Neural progenitor cell (in vitro differentiated cells): ENCODE results near the gene POLR2C. TPM values are rescaled to one million over a fixed set of nuclear protein-coding genes. Genes with fewer than 3 reads are reported as not detected.

Experiments used
- DNase-seq: peaks from one replicate; pipeline ENCODE4 v3.0.0-alpha.2; 2016; ENCODE audit warnings: low spot score
- H2AFZ ChIP-seq: fragments of 200-600 bp; sonication (generic); replicated peaks from 2 replicates; pipeline ENCODE4 v1.6.1; 2016; ENCODE audit warnings: antibody characterized with exemption
- H3F3A ChIP-seq: fragments of 200-600 bp; sonication (generic); 2 replicates; pipeline ENCODE4 v1.6.1; 2016; ENCODE audit warnings: antibody characterized with exemption, low read depth
- H3K27ac ChIP-seq: fragments of 200-600 bp; sonication (generic); 2 replicates; pipeline ENCODE4 v1.5.1; 2016; ENCODE audit warnings: mild to moderate bottlenecking
- H3K27me3 ChIP-seq: fragments of 200-600 bp; sonication (generic); 2 replicates; pipeline ENCODE4 v1.6.1; 2016; ENCODE audit warnings: mild to moderate bottlenecking, moderate library complexity
- H3K36me3 ChIP-seq: fragments of 200-600 bp; sonication (generic); 2 replicates; pipeline ENCODE4 v1.5.1; 2016
- H3K4me1 ChIP-seq: fragments of 200-600 bp; sonication (generic); 2 replicates; pipeline ENCODE4 v1.6.1; 2016; ENCODE audit warnings: mixed run types
- H3K4me2 ChIP-seq: fragments of 200-600 bp; sonication (generic); 2 replicates; pipeline ENCODE4 v1.6.1; 2016
- H3K4me3 ChIP-seq: fragments of 200-600 bp; sonication (generic); 2 replicates; pipeline ENCODE4 v1.5.1; 2016
- H3K79me2 ChIP-seq: fragments of 200-600 bp; sonication (generic); 2 replicates; pipeline ENCODE4 v1.6.1; 2016; ENCODE audit warnings: low read depth
- H3K9ac ChIP-seq: fragments of 200-600 bp; sonication (generic); 2 replicates; pipeline ENCODE4 v1.6.1; 2016
- H3K9me3 ChIP-seq: fragments of 200-600 bp; sonication (generic); 2 replicates; pipeline ENCODE4 v1.5.1; 2016; ENCODE audit warnings: low read depth
- H4K20me1 ChIP-seq: fragments of 200-600 bp; sonication (generic); 2 replicates; pipeline ENCODE4 v1.6.1; 2016; ENCODE audit warnings: low read depth
- H3K27ac Mint-ChIP-seq: 3 replicates; pipeline ENCODE4 v1.8.0; 2021; ENCODE audit warnings: mixed read lengths
- H3K27me3 Mint-ChIP-seq: 2 replicates; pipeline ENCODE4 v1.8.0; 2022; ENCODE audit warnings: low read depth, mild to moderate bottlenecking, inconsistent platforms, moderate library complexity, mixed read lengths; ENCODE audit not compliant: insufficient read depth
- H3K36me3 Mint-ChIP-seq: 3 replicates; pipeline ENCODE4 v1.8.0; 2021; ENCODE audit warnings: mixed read lengths
- H3K4me1 Mint-ChIP-seq: 3 replicates; pipeline ENCODE4 v1.8.0; 2021; ENCODE audit warnings: mixed read lengths
- H3K4me3 Mint-ChIP-seq: 3 replicates; pipeline ENCODE4 v1.8.0; 2021; ENCODE audit warnings: mild to moderate bottlenecking, moderate library complexity, mixed read lengths
- H3K9me3 Mint-ChIP-seq: 3 replicates; pipeline ENCODE4 v1.8.0; 2020; ENCODE audit warnings: mixed read lengths
- EZH2 ChIP-seq: fragments of 200-600 bp; sonication (generic); IDR thresholded peaks from 2 replicates; pipeline ENCODE4 v1.6.1; 2017; ENCODE audit warnings: antibody characterized with exemption, mild to moderate bottlenecking, moderate library complexity
- EZH2phosphoT487 ChIP-seq: fragments of 200-600 bp; sonication (generic); IDR thresholded peaks from 2 replicates; pipeline ENCODE4 v1.6.1; 2017; ENCODE audit warnings: antibody characterized with exemption
- total RNA-seq: library from RNA; depleted of rRNA; stranded (reverse); fragments of >200 nt; gene quantifications from 2 replicates; pipeline ENCODE4 v1.2.3, GENCODE V29; 2015; ENCODE audit warnings: low replicate concordance
- TF ChIP-seq, protein P1 (sequence below): fragments of 200-600 bp; sonication (generic); IDR thresholded peaks from 2 replicates; pipeline ENCODE4 v1.5.1; 2017; ENCODE audit warnings: antibody characterized with exemption, mild to moderate bottlenecking

The POLR2C gene
- total RNA-seq, 1 donor from 2014 or later: 58.4 TPM

DNA sequence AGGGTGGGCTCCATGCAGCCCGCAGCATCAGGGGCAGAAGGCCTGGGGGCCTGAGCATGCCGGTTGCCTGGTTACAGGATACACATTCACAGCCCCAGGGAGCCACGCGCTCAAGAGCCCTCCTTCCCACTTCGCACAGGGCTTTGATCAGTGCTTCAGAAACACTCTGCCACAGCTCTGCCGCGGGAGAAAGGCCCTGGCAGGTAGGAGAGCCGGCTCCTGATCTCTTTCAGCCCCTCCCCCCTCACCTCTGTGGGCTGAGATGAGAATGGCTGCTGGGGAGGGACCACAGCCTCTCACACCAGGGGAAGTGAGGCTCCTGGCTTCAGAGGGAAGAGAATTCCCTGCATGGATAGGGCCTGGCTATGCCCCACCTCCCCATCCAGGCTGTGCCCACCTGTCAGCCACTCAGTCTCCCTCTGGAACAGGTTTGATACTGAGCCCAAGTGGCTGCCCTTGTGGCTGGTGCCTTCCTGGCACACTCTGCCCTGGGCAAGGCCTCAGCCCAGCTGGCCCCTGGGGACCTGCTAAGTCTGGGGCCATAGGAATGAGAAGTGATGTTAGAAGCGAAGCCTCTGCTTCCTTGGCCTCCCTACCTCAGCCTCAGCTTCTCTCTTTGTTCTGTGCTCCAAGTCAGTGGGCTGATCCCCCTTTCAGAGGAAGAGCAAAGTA is 15.2 kb downstream of the POLR2C start:
- Histone ChIP-seq H3K4me2 (peak overlapping the region; percentile 49), H3K9me3 (no peaks in the 10 kb centered on the region), H3K27ac (no peak overlapping the region), H3K9ac (no peak overlapping the region), H4K20me1 (peaks cover 10% of the 10 kb centered on the region), H3K4me3 (no peak overlapping the region), H3K36me3 (no peaks in the 10 kb centered on the region), H3K4me1 (peaks cover 44% of the 10 kb centered on the region), H2AFZ (no peak overlapping the region), H3K27me3 (peaks cover 7% of the 10 kb centered on the region), H3K79me2 (no peaks in the 10 kb centered on the region), H3F3A (peaks cover 15% of the 10 kb centered on the region)
- Mint-ChIP-seq H3K9me3 (no peaks in the 10 kb centered on the region), H3K36me3 (no peaks in the 10 kb centered on the region), H3K27me3 (peaks cover 2% of the 10 kb centered on the region), H3K27ac (peak overlapping the region; percentile 57), H3K4me3 (peak overlapping the region; percentile 66), H3K4me1 (peaks cover 37% of the 10 kb centered on the region)
- TF ChIP-seq EZH2 (no peak), EZH2phosphoT487 (no peak)
- TF ChIP-seq, protein P1, sequence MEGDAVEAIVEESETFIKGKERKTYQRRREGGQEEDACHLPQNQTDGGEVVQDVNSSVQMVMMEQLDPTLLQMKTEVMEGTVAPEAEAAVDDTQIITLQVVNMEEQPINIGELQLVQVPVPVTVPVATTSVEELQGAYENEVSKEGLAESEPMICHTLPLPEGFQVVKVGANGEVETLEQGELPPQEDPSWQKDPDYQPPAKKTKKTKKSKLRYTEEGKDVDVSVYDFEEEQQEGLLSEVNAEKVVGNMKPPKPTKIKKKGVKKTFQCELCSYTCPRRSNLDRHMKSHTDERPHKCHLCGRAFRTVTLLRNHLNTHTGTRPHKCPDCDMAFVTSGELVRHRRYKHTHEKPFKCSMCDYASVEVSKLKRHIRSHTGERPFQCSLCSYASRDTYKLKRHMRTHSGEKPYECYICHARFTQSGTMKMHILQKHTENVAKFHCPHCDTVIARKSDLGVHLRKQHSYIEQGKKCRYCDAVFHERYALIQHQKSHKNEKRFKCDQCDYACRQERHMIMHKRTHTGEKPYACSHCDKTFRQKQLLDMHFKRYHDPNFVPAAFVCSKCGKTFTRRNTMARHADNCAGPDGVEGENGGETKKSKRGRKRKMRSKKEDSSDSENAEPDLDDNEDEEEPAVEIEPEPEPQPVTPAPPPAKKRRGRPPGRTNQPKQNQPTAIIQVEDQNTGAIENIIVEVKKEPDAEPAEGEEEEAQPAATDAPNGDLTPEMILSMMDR: no peak
- DNase-seq: peak; percentile 56

DNA sequence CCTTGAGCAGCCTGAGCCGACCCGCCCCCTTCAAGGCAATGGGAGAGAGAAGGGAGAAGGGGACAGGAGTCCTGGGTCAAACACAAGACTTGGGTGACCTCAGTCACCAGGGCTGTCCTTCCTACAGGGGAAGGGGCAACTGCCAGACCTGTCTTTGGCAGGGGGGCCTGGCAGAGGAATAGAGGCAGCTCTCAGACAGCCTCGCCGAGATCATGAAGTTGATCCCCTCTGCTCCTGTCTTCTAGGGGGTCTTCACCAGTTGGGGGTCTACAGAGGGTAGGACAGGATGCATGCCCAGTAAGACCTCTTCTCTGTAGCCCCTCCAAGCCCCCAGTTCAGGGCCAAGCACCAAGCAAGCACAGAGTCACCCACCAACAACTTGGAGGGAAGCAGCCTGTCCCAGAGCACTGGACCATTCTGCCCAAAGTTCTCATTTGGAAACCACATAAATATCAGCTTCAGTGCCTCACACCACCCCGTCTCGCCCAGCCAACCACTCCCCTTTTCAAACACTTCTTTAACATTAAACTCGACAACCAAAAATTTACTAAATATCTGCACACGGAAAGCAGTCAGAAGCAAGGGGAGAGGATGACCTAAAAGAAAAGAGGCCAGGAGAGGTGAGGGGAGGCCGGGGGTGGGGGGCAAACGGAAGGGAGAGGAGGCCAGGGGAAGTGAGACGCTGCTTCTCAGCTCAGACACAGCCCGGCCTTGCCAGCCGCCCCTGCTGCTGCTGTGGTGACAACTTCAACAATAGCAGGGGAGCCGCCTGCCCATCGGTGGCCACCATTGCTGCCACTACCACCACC is 16.1 kb downstream of the POLR2C start:
- TF ChIP-seq, protein P1: no peak
- TF ChIP-seq EZH2 (no peak), EZH2phosphoT487 (no peak)
- Histone ChIP-seq H3K36me3 (no peaks in the 10 kb centered on the region), H4K20me1 (peaks cover 7% of the 10 kb centered on the region), H3K9ac (no peak overlapping the region), H3K79me2 (no peaks in the 10 kb centered on the region), H3K4me3 (peak overlapping the region; percentile 41), H3K4me2 (peak overlapping the region; percentile 73), H2AFZ (no peak overlapping the region), H3K4me1 (peaks cover 44% of the 10 kb centered on the region), H3F3A (peaks cover 13% of the 10 kb centered on the region), H3K27me3 (peaks cover 7% of the 10 kb centered on the region), H3K27ac (no peak overlapping the region), H3K9me3 (no peaks in the 10 kb centered on the region)
- no peaks in the 10 kb centered on the region for H3K9me3 Mint-ChIP-seq
- no peaks in the 10 kb centered on the region for H3K36me3 Mint-ChIP-seq
- H3K4me1 Mint-ChIP-seq: peaks cover 37% of the 10 kb centered on the region
- H3K4me3 Mint-ChIP-seq: peak overlapping the region; percentile 82
- peak overlapping the region; percentile 14 for H3K27ac Mint-ChIP-seq
- DNase-seq: no peak
- H3K27me3 Mint-ChIP-seq: peaks cover 5% of the 10 kb centered on the region

DNA sequence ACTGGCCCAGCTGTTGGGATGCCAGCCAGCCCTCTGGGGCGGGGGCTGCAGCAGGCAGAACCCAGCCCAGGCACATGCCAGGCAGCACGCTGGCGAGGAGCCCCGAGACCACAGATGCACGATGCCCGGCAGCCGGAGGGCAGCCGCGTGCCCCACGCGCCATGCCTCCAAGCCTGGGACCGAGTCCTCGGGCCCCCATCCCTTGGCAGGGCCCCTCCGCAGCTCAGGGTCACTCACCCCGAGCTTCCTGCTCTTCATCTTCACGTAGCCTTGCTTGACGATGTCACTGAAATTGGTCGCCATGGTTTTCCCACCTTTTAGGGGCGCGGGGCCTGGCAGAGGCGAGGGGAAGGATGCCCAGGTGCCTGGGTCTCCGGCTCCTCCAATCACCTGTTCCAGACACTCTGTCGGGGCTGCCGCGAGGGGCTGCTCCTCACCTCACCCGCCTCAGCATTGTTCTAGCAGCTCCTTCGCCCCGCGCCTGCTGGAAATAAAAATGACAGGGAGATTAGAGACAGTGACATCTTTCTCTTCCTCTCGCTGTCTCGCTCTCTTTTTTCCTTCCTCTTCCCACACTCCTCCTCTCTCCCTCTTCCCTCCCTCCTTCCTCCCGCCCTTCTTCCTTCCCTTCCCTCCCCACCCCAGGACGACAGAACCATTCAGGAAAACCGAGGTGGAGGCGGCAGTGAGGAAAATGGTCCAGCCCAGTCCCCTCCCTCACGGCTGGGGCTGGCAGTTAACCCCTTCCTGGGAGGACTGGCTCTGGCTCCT is 16.9 kb downstream of the POLR2C start:
- Histone ChIP-seq H3K9ac (no peak overlapping the region), H3K27me3 (peaks cover 7% of the 10 kb centered on the region), H3F3A (peaks cover 13% of the 10 kb centered on the region), H3K36me3 (no peaks in the 10 kb centered on the region), H3K4me3 (peak overlapping the region; percentile 41), H3K27ac (no peak overlapping the region), H2AFZ (peak overlapping the region; percentile 12), H3K4me2 (peak overlapping the region; percentile 73), H3K4me1 (peaks cover 44% of the 10 kb centered on the region), H4K20me1 (peaks cover 7% of the 10 kb centered on the region), H3K79me2 (no peaks in the 10 kb centered on the region), H3K9me3 (no peaks in the 10 kb centered on the region)
- Mint-ChIP-seq H3K27me3 (peaks cover 5% of the 10 kb centered on the region), H3K9me3 (no peaks in the 10 kb centered on the region), H3K36me3 (no peaks in the 10 kb centered on the region), H3K4me3 (peak overlapping the region; percentile 94), H3K27ac (peak overlapping the region; percentile 93), H3K4me1 (peaks cover 37% of the 10 kb centered on the region)
- peak; percentile 66 for DNase-seq
- TF ChIP-seq EZH2phosphoT487: no peak
- TF ChIP-seq EZH2: no peak
- TF ChIP-seq, protein P1: no peak
